Mucosa of rectum (tissue), 2 donors: ENCODE data around the gene GATAD2A.

Experiments used
- H3K27ac ChIP-seq, 2 donors: one replicate each; pipeline ENCODE4 v1.7.0; 2013; ENCODE audit warnings: inconsistent platforms in 2 of 2, low read depth in 2 of 2, low read length in 2 of 2
- H3K27me3 ChIP-seq, 2 donors: one replicate each; pipeline ENCODE4 v1.7.0; 2013; ENCODE audit warnings: low read length in 2 of 2; ENCODE audit not compliant: control insufficient read depth in 2 of 2, insufficient read depth in 2 of 2
- H3K36me3 ChIP-seq, 2 donors: one replicate each; pipeline ENCODE4 v1.7.0; 2013; ENCODE audit warnings: low read length in 2 of 2; ENCODE audit not compliant: control insufficient read depth in 2 of 2, insufficient read depth in 2 of 2
- H3K4me1 ChIP-seq, 2 donors: one replicate each; pipeline ENCODE4 v1.7.0; 2013; ENCODE audit warnings: low read length in 2 of 2, mild to moderate bottlenecking in 1 of 2; ENCODE audit not compliant: control insufficient read depth in 2 of 2, insufficient read depth in 2 of 2
- H3K4me3 ChIP-seq, 2 donors: one replicate each; pipeline ENCODE4 v1.7.0; 2013; ENCODE audit warnings: low read length in 2 of 2
- H3K9ac ChIP-seq, 2 donors: one replicate each; pipeline ENCODE4 v1.7.0; 2013; ENCODE audit warnings: low read length in 2 of 2, low read depth in 1 of 2, mild to moderate bottlenecking in 1 of 2
- H3K9me3 ChIP-seq, 2 donors: one replicate each; pipeline ENCODE4 v1.7.0; 2013; ENCODE audit warnings: low read length in 2 of 2; ENCODE audit not compliant: control insufficient read depth in 2 of 2
- donor health status: healthy.
- donor health status: Normal muscosa, but diverticular disease.

Gene GATAD2A

DNA sequence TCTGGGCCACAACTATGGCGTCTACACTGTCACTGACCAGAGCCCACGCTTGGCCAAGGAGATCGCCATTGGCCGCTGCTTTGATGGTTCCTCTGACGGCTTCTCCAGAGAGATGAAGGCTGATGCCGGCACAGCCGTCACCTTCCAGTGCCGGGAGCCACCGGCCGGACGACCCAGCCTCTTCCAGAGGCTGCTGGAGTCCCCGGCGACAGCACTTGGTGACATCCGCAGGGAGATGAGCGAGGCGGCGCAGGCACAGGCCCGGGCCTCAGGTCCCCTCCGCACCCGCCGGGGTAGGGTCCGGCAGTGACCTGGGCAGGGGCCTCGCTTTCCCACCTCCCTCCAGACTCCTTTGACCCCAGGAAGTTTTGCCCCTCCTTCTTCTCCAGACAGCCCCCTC is 140.2 kb downstream of the GATAD2A start:
- H3K9ac ChIP-seq, result no peak overlapping the region
- peaks cover 7 to 8% of the 10 kb centered on the region in 2 donors for H3K27me3 ChIP-seq
- peaks cover 0 to 5% of the 10 kb centered on the region in 2 donors for H3K4me1 ChIP-seq
- no peak overlapping the region for H3K27ac ChIP-seq
- no peaks in the 10 kb centered on the region for H3K9me3 ChIP-seq
- H3K36me3 ChIP-seq, result no peaks in the 10 kb centered on the region
- H3K4me3 ChIP-seq, result no peak overlapping the region

DNA sequence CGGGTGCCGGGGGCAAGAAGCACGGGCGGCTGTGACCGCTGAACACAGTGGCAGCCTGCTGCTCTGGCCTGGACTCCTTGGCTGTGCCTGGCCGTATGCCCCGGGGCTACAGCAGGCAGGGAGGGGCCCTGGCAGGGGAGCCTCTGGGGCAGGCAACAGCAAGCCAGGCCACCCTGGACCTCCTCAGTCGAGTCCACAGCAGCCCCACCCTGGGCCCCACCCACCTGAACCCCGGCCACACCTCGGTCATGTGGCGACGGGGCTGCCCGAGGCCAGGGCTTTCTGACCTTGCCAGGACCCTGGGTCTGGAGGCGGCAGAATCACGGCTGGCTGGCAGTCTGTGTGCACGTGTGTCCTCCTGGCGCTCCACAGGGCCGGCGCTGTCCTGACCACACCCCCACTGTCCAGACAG is 141.3 kb downstream of the GATAD2A start:
- H3K27ac ChIP-seq, result no peak overlapping the region
- H3K4me1 ChIP-seq, result no peaks in the 10 kb centered on the region
- H3K27me3 ChIP-seq, result peaks cover 5% of the 10 kb centered on the region in 2 donors
- H3K9me3 ChIP-seq, result no peaks in the 10 kb centered on the region
- no peak overlapping the region for H3K9ac ChIP-seq
- no peak overlapping the region for H3K4me3 ChIP-seq
- H3K36me3 ChIP-seq, result no peaks in the 10 kb centered on the region

DNA sequence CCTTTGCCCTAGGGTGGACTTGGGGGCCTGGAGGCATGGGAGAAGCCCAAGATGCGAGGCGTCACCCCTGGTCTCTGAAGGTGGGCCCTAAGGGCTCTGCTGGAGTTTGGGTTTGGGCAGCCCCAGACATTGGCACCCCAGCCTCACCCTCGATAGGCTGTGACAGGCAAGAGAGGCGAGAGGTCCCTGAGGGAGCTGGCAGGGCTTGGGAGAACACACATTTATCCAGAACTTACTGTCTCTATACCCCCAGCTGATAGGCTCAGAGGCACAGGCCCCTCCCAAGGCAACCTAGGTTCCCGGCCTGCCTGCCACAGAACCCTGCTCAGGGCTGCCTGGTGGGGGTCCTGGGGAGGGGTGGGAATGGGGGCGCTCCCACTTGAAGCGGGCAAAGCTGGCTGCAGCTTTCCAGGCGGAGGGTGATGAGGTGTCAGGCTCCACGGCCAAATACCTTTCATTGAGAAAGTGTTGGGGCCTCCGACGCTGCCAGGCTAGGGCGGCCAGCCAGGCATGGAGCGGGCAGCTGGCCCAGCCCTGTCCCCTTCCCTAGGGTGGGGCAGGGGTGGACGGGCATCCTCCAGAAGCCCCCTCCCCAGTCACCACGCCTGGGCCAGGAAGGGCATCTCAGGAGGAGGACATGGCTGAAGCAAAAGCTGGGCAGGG is 142.3 kb downstream of the GATAD2A start:
- Histone ChIP-seq H3K9ac (no peak overlapping the region), H3K4me1 (no peaks in the 10 kb centered on the region), H3K36me3 (no peaks in the 10 kb centered on the region), H3K27me3 (peaks cover 2 to 5% of the 10 kb centered on the region in 2 donors), H3K9me3 (no peaks in the 10 kb centered on the region), H3K4me3 (no peak overlapping the region), H3K27ac (no peak overlapping the region)

DNA sequence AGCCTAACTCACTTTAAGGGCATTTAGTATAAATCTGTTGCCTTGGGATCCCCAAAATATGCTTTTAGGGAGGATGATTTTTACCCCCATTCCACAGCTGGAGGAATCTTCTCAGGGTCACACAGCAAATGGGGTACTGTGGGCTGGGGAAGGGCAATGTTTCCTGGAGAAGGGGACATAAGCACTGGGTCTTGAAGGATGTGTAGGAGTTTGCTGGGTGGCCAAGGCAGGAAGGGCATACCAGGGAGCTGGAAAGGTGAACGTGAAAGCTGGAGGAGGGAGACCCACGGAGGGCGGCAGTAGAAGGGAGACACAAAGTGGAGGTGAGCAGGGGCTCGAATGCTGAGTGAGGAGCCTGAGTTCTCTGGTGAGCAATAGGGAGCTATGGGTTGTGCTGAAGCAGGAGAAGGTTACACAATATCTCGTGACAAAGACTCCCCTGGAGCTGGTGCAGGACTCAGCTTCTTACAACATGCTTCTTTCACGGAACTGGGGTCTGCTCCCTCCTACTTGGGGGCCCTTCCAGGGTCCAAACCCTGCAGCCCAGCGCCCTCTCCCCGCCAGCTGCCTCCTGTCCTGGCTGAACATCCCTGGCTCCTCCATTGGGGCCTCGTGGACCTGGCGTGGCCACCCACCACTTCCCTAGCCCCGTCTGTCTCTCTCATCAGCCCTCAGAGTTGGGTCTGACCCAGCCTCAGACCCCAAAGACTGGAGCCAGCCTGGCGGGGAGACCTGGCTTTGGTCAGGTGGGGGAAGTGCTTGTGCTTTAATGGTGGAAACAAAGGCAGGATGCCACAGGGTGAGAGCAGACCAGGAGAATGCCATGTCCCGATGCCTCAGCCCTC is 143.7 kb downstream of the GATAD2A start:
- Histone ChIP-seq H3K27me3 (peaks cover 0 to 5% of the 10 kb centered on the region in 2 donors), H3K4me3 (no peak overlapping the region), H3K4me1 (no peaks in the 10 kb centered on the region), H3K9me3 (no peaks in the 10 kb centered on the region), H3K9ac (no peak overlapping the region), H3K36me3 (no peaks in the 10 kb centered on the region), H3K27ac (no peak overlapping the region)

DNA sequence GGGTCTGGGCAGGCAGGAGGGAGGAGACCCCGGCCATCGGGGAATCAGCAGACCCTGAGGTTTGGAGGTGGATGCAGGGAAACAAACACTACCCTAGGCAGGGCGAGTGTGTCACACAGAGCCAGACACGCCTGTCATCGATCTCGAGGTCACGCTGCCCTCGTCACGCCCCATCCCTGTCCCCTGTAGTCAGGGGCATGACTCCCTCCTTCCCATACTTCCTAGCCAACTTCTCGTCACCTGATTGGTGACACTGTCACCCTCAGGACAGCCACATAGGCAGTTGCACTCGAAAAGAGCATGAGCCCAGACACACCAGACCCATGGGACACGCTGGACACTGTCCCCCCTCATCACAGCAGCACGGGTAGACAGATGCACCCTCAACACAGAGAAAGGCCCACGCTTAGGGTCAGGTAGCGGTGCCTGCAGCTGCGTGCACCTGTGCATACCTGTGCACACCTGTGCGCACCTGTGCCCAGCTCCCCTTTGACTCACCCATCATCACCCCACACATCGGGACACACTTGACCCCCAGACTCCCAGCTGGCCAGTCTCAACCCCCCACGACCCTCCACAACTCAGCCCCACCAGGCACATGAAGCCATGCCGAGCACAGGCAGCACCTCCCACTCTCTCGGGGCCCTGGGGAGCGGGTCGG is 144.5 kb downstream of the GATAD2A start:
- Histone ChIP-seq H3K27ac (no peak overlapping the region), H3K4me1 (no peaks in the 10 kb centered on the region), H3K9me3 (no peaks in the 10 kb centered on the region), H3K9ac (no peak overlapping the region), H3K36me3 (no peaks in the 10 kb centered on the region), H3K4me3 (no peak overlapping the region), H3K27me3 (peaks cover 0 to 5% of the 10 kb centered on the region in 2 donors)

DNA sequence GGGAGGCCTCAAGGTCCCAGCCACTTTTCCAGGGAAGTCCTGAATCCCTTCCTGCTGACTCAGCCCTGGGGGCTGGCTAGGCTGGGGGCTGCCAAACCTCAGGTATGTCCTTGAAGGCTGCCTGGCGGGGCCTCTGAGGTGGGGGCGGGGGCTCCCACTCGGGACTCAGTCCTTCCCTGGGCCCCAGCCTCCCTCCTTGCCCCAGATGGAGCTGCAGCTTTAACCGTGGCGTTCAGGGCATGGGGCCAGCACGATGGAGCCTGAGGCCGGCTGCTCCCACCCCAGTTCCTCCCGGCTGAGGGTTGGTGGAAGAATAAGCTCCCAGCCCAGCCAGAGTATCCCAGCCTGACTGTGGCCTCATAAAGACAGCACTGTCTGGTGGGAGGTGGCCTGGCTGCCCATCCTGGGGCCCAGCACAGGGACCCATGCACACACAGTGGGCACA is 145.0 kb downstream of the GATAD2A start:
- Histone ChIP-seq H3K36me3 (no peaks in the 10 kb centered on the region), H3K9me3 (no peaks in the 10 kb centered on the region), H3K4me3 (no peak overlapping the region), H3K9ac (no peak overlapping the region), H3K27ac (no peak overlapping the region), H3K27me3 (peaks cover 0 to 5% of the 10 kb centered on the region in 2 donors), H3K4me1 (no peaks in the 10 kb centered on the region)

DNA sequence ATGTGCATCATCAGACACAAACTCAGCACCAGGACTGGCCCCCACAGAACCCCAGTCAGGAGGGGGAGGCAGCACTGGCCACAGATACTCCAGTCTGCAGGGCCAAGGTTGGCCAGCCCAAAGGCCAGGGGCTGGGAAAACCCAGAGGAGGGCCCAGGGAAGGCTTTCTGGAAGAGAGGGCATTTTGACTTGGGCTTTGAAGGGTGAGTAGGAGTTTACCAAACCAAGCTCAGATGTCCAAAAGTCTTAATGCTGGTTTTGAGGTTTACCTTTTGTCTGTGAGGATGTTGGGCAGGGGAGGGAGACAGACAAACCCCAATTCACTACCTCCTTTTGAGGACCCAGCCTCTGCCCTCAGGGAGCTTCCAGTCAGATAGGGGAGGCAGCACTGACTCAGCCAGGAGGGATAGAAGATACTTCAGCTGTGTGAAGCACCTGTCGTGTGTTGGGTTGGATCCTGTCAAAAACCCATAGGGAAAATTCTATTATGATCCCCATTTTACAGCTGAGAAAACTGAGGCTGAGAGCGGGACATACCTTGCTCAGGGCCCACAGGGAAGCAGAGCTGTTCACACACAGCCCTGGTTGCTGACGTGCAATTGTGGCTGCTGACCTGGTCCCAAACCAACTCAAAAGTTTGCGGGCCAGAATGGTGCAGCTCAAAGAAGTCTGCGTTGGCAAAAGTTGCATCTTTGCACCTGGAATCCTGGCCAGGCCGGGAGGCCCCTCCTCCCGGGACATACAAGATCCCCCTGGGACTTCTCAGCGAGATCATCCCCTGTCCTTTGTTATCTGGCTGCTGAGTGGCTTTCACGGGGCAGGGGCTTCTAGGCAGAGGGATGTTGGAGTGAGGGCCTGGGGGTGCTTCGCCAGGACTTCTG is 145.7 kb downstream of the GATAD2A start:
- H3K9ac ChIP-seq, result no peak overlapping the region
- H3K27me3 ChIP-seq, result peaks cover 0 to 5% of the 10 kb centered on the region in 2 donors
- H3K4me1 ChIP-seq, result no peaks in the 10 kb centered on the region
- no peaks in the 10 kb centered on the region for H3K36me3 ChIP-seq
- no peaks in the 10 kb centered on the region for H3K9me3 ChIP-seq
- no peak overlapping the region for H3K27ac ChIP-seq
- H3K4me3 ChIP-seq, result no peak overlapping the region

DNA sequence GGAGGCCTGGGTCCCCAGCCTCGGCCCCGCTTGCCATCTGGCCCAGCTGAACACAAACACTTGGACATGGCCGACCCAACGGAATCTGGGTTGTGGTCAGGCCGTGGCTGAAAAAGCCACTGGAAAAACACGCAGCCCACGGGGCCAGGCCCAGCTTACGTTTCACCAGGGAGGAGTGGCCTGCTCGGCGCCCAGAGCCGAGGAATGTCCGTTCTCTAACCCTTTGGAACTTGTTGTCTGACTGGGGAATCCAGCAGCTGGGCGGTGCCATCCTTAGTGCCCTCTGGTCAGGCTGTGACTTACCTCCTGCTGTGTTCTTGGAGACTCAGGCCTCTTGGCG is 146.3 kb downstream of the GATAD2A start:
- H3K27ac ChIP-seq, result no peak overlapping the region
- H3K4me3 ChIP-seq, result no peak overlapping the region
- H3K9ac ChIP-seq, result no peak overlapping the region
- H3K9me3 ChIP-seq, result no peaks in the 10 kb centered on the region
- H3K4me1 ChIP-seq, result no peaks in the 10 kb centered on the region
- H3K36me3 ChIP-seq, result no peaks in the 10 kb centered on the region
- peaks cover 0 to 5% of the 10 kb centered on the region in 2 donors for H3K27me3 ChIP-seq

DNA sequence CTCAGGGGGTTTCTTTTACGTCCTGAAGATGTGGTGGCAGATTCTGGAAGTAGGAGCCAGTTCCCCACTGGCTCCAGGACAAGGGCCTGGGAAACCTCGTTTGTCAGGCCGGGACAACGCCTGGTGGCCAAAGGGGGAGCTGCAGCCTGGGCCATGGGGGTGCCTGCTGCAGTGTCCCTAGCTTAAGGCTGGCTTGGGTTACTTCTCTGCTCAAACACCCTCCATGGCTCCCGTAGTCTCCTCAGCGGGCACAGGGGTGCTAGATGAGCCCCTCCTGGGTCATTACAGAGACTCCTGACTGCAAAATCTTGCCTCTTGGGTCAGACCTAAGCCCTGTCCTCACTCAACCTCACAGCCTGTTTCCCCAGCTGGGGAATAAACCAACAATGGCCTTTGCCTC is 147.3 kb downstream of the GATAD2A start:
- Histone ChIP-seq H3K27ac (no peak overlapping the region), H3K4me3 (no peak overlapping the region), H3K36me3 (no peaks in the 10 kb centered on the region), H3K9me3 (no peaks in the 10 kb centered on the region), H3K4me1 (no peaks in the 10 kb centered on the region), H3K27me3 (no peaks in the 10 kb centered on the region), H3K9ac (no peak overlapping the region)
